ENCODE measurements around the gene CSTB.

- TF ChIP-seq, protein P1, sequence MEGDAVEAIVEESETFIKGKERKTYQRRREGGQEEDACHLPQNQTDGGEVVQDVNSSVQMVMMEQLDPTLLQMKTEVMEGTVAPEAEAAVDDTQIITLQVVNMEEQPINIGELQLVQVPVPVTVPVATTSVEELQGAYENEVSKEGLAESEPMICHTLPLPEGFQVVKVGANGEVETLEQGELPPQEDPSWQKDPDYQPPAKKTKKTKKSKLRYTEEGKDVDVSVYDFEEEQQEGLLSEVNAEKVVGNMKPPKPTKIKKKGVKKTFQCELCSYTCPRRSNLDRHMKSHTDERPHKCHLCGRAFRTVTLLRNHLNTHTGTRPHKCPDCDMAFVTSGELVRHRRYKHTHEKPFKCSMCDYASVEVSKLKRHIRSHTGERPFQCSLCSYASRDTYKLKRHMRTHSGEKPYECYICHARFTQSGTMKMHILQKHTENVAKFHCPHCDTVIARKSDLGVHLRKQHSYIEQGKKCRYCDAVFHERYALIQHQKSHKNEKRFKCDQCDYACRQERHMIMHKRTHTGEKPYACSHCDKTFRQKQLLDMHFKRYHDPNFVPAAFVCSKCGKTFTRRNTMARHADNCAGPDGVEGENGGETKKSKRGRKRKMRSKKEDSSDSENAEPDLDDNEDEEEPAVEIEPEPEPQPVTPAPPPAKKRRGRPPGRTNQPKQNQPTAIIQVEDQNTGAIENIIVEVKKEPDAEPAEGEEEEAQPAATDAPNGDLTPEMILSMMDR (IDR thresholded peaks at IDR 0.05), result no peak
- TF ChIP-seq POLR2A (IDR thresholded peaks at IDR 0.05) (no peak), POLR2AphosphoS5 (IDR thresholded peaks at IDR 0.05) (no peak)
Measured at GRCh38 chr21:43771698-43772424, 4.2 kb downstream of the CSTB start.

Data from stomach (tissue), 4 donors.